SKM-1 treated with dmso at 0.1 percent for 144 hours (cell line): ENCODE measurements around the gene CCDC177.
"Not testable (repeated sequence)": the region's sequence is repeated elsewhere in the genome, so short reads cannot be mapped to it uniquely, and the experiment has no call there.

Experiments used
- DNase-seq: peaks from one replicate; lab custom pipeline; 2025; ENCODE audit not compliant: unreplicated experiment; lab: John Stamatoyannopoulos, UW

The CCDC177 gene

GRCh38 chr14:69600304-69600891, 25.7 kb upstream of the CCDC177 start:
- no peak for DNase-seq

- not testable (repeated sequence) for DNase-seq
Measured at GRCh38 chr14:69599431-69599830, 24.8 kb upstream of the CCDC177 start.

GRCh38 chr14:69595336-69595735, 20.7 kb upstream of the CCDC177 start:
- DNase-seq: no peak

GRCh38 chr14:69594846-69595245, 20.2 kb upstream of the CCDC177 start:
- DNase-seq: no peak

GRCh38 chr14:69593018-69593677, 18.5 kb upstream of the CCDC177 start:
- no peak for DNase-seq

- DNase-seq: no peak
Measured at GRCh38 chr14:69591317-69591716, 16.6 kb upstream of the CCDC177 start.

- no peak for DNase-seq
Measured at GRCh38 chr14:69587389-69587788, 12.7 kb upstream of the CCDC177 start.

- no peak for DNase-seq
Measured at GRCh38 chr14:69586404-69586803, 11.7 kb upstream of the CCDC177 start.

- no peak for DNase-seq
Measured at GRCh38 chr14:69584389-69584788, 9.7 kb upstream of the CCDC177 start.

GRCh38 chr14:69582829-69583228, 8.2 kb upstream of the CCDC177 start:
- no peak for DNase-seq

GRCh38 chr14:69582212-69582611, 7.5 kb upstream of the CCDC177 start:
- no peak for DNase-seq

GRCh38 chr14:69581316-69581935, 6.8 kb upstream of the CCDC177 start:
- no peak for DNase-seq

GRCh38 chr14:69580009-69580577, 5.4 kb upstream of the CCDC177 start:
- no peak for DNase-seq

- DNase-seq: no peak
Measured at GRCh38 chr14:69579476-69579875, 4.8 kb upstream of the CCDC177 start.

GRCh38 chr14:69574954-69575295, 254 bp upstream of the CCDC177 start:
- no peak for DNase-seq

- DNase-seq: no peak
Measured at GRCh38 chr14:69573831-69574262, 824 bp downstream of the CCDC177 start.

- DNase-seq: no peak
Measured at GRCh38 chr14:69573205-69573830, 1.4 kb downstream of the CCDC177 start.

GRCh38 chr14:69572841-69573135, 1.9 kb downstream of the CCDC177 start:
- DNase-seq: no peak

GRCh38 chr14:69572030-69572840, 2.4 kb downstream of the CCDC177 start:
- DNase-seq: no peak

- DNase-seq: no peak
Measured at GRCh38 chr14:69571449-69572029, 3.1 kb downstream of the CCDC177 start.

GRCh38 chr14:69570836-69571330, 3.8 kb downstream of the CCDC177 start:
- DNase-seq: no peak
